ENCODE data around the gene PAPOLA.
"Not testable (repeated sequence)": the region's sequence is repeated elsewhere in the genome, so short reads cannot be mapped to it uniquely, and the experiment has no call there.

Gene PAPOLA

DNA sequence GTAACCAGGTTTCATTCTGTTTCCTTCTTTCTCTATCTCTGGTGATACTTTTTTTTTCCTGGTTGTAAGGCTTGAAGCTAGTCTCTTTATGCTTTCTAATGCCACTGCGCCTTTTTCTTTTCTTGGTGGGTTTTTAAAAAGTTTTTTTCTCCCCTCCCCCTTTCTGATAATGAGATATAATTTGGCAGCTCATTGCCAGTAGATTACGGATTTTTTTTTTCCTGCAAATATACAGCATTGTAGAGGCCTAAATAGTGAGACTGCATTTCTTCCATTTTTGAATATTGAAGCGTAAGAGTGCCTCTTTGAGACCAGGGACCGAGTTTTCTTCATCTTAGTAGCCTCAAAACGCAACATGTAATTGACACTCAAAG is 1.1 kb downstream of the PAPOLA start:
- DNase-seq, result no peak

DNA sequence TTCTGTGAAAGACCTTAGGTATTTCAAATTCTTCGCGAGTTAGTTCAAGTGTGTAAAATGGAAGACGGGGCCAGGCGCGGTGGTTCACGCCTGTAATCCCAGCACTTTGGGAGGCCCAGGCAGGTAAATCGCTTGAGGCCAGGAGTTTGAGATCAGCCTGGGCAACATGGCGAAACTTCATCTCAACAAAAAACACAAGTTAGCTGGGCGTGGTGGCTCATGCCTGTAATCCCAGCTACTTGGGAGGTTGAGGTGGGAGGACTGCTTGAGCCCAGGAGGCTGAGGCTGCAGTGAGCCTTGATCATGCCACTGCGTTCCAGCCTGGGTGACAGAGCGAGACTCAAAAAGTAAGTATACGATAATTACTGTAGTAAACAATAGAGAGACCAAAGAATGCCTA is 2.2 kb downstream of the PAPOLA start:
- DNase-seq, result not testable (repeated sequence)

DNA sequence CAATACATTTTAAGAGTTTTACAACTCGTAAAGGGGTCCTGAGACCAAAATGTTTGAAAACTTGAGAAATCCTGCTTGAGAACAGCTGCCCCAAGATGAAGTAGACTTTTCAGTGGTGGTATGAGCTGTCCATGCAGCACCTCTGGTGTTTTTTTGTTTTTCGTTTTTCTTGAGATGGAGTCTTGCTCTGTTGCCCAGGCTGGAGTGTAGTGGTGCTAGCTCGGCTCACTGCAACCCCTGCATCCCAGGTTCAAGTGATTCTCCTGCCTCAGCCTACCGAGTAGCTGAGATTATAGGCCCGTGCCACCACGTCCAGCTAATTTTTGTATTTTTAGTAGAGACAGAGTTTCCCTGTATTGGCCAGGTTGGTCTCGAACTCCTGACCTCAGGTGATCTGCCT is 5.5 kb downstream of the PAPOLA start:
- DNase-seq, result no peak

DNA sequence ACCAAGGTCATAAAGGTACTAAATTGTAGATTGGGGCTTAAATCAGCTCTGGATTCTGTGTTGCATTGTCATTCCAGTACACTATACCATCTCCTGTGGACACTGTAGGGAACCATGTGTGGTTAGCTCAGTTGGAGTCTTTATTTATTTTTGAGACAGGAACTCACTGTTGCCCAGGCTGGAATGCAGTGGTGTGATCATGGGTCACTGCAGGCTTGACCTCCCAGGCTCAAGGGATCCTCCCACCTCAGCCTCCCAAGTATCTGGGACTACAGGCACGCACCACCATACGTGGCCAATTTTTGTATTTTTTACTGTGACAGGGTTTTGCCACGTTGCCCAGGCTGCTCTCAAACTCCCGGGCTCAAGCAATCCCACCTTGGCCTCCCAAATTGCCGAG is 6.7 kb downstream of the PAPOLA start:
- peak; percentile 25 for DNase-seq

DNA sequence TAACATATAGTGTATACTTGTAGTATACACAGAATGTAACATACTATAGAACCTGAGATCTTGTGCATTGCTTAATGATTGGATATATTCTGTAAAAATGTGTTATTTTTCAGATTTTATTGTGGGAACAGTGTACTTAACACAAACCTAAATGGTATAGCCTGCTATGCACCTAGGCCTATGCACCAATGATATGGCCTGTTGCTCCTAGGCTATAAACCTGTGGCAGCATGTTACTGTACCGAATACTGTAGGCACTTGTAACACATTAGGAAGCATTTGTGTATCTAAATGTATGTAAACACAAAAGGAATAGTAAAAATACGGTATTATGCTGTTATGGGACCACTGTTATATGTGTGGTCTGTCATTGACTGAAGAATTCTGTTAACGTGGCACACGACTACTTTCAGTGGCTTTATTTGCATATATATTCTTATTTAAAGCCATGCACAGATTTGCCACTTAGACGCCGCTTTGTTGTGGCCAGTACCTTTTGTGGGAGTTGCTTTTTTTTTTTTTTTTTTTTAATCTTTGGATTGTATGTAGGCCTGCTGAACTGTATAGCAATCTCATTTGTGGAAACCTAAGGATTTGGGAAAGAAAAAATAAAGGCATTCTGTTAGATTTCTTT is 7.4 kb downstream of the PAPOLA start:
- DNase-seq, result no peak

DNA sequence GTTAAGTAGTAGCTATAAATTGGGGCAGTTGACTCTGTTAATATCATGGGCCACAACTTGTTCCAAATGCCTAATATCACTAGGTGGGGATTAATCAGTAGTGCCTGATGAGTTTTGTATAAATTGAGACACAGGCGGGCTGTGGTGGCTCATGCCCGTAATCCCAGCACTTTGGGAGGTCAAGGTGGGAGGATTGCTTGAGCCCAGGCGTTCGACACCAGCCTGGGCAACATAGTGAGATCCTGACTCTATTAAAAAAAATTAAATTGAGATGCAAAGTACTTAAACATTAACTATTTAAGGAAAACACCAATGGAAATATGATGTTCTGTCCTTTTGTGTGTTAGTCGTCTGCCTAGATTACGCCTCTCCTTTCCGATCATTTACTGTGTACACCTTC is 9.0 kb downstream of the PAPOLA start:
- no peak for DNase-seq

DNA sequence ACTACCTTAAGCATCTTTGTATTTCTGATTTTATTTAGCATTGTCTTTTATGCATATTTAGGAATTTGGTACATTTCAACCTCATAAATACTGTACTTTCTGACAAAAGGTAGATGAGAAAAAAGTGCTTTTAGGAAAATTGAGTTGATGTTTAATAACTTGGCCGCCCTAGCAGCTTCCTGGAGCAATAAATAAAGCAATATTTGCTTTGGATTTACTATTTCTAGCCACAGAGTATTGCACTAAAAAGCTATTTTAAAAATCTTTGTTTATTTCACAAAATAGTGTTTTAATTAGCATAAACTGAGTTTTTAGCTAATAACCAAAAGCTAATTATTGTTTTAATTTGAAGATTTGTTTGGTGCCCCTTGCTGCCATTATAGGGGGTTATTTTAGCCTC is 9.5 kb downstream of the PAPOLA start:
- no peak for DNase-seq

DNA sequence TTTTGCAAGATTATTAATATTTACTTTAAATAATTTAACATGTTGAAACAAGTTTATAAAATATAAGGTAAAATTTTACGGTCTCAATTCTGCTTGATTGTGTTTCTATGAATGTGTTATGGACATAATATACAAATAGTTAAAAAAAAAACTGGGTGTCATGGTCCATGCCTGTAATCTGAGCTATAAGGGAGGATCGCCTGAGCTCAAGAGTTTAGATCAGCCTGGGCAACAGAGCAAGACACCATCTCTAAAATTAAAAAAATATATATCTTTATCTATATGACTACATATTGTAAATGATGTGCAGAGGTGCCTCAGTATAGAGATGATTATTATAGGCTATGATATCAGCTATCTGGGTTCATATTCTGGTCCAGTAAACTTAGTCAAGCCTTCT is 9.9 kb downstream of the PAPOLA start:
- no peak for DNase-seq

DNA sequence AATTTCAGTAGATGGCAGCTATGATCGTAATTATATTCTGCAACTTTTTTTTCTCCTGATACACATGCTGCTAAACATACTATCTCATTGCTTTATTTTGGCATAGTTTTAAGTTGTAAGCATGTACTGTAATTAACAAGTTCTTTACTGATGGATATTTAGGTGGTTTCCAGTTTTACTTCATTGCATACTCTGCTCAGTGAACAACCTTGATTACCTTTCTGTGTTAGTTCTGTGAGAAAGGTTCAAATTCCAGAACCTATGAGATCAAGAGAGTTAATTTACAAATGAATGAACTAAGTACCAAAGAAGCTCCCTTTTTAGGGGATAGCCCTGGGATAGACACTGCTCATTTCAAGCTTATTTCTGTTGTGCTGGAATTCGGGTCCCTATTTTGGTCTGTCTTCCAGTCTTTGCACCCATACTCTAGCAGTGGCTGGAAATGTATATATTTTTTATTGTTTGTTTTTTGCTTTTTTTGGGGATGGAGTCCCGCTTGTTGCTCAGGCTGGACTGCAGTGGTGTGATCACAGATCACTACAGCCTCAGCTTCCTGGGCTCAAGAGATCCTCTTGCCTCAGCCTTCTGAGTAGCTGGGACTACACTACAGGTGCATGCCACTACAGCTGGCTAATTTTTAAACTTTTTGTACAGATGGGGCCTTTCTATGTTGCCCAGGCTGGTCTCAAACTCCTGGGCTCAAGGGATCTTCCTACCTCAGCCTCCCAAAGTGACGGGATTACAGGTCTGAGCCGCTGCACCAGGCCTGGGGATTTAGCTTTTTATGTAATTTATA is 10.6 kb downstream of the PAPOLA start:
- DNase-seq, result no peak

DNA sequence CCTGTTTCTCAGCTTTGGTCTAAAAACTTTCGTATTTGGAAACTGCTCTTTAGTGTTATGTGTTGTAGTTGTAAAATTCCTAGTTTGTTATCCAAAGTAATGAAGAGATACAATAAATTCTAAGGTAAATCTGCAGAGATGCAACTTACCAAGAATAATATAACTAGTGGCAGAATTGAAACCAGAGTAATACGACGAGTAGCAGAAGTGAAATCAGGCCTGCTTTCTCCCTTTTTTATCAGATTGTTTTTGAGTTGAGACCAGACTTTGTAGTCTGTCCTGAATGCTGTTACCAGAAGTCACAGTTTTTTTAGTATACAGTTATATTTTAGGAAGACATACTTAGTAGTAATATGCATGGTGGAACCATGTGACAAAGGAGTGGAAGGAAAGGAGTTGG is 12.5 kb downstream of the PAPOLA start:
- DNase-seq, result no peak

DNA sequence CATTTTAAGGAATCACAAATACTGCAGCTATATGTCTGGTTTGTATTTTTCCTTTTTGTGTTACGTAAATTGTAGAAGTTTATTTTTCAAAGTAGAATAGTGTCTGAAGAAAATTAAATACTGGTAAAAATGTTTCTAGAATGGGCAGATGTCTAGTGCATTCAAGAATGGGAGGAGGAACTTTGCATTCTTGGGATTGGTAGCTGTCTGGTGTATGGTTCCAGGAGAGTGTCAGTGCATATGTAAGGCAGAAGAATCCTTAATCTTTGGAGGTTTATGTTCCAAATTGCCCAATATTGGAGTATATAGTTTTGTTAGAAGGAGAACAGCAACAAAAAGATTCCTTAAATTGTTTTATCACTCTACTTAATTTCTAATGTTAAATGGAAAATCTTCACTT is 13.5 kb downstream of the PAPOLA start:
- no peak for DNase-seq

DNA sequence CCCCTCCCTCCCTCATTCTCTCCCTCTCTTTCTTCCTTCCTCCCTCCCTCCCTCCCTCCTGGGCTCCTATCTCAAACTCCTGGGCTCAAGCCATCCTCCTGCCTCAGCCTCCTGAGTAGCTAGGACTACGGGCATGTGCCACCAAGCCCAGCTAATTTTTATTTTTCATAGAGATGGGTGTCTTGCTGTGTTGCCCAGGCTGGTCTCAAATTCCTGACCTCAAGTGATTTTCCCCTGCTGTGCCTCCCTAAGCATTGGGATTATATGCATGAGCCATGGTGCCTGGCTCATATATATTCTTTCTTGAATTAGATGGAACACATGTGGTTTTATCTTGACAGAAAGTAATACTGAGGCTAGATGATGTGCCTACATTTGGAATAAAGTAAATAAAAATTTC is 14.2 kb downstream of the PAPOLA start:
- DNase-seq, result no peak

DNA sequence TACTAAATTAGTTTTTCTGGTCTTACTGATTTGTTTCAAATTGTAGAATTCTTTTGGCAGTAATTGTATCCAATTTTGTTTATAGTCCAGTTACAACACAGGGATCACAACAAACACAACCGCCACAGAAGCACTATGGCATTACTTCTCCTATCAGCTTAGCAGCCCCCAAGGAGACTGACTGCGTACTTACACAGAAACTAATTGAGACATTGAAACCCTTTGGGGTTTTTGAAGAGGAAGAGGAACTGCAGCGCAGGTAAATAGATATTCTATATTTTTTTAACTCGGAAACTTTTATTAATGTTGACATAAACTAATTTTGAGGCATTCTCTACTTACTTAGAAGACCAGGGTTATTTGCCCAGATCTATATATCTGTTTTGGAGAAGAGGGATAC is 17.8 kb downstream of the PAPOLA start:
- DNase-seq, result no peak

DNA sequence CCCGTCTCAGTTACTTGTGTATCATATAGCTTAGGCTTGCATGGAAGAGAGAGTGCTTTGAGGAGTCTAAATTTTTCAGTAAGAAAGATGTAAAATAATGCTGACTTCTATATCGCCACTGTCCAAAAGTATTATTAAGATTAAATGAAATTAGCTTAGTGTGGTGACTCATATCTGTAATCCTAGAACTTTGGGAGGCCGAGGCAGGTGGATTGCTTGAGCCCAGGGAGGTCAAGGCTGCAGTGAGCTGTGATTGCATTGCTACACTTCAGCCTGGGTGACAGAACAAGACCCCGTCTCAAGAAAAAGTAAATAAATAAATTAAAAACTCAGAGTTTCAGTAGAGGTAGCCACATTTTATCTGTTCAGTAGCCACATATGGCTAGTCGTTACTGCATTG is 23.3 kb downstream of the PAPOLA start:
- DNase-seq, result no peak

DNA sequence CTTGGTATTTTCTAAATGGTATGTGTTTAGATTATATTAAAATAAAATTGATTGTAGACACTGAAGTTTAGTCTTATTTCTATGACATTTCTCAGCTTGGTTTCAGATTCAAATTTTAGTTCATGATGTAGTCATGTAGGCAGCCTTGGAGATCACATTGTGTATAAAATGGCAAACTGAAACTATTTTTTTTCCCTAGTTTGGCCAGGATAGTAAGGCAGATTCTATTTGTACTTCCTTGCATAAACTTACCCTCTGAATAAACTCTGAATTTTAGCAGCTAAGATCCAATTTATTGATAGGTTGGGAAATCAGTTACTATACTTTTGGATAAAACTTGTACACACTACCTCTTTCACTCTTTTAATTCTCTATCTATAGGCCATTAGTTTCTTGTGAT is 30.4 kb downstream of the PAPOLA start:
- DNase-seq, result no peak

DNA sequence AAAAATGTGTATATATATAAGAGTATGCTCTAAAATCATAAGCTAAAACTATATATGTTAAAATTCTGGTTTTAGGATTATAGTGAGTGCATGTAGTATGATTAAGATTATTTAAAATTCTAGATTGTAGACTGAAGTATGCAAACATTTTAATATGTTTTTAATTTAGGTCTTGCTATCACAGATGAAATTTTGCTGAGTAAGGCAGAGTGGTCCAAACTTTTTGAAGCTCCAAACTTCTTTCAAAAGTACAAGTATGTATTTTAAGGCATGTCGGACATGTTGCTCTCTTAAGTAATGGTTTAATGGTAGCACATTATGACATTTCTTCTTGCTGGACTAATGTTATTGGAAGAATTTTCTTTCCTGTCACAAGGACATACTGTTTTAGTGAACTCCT is 34.6 kb downstream of the PAPOLA start:
- no peak for DNase-seq

DNA sequence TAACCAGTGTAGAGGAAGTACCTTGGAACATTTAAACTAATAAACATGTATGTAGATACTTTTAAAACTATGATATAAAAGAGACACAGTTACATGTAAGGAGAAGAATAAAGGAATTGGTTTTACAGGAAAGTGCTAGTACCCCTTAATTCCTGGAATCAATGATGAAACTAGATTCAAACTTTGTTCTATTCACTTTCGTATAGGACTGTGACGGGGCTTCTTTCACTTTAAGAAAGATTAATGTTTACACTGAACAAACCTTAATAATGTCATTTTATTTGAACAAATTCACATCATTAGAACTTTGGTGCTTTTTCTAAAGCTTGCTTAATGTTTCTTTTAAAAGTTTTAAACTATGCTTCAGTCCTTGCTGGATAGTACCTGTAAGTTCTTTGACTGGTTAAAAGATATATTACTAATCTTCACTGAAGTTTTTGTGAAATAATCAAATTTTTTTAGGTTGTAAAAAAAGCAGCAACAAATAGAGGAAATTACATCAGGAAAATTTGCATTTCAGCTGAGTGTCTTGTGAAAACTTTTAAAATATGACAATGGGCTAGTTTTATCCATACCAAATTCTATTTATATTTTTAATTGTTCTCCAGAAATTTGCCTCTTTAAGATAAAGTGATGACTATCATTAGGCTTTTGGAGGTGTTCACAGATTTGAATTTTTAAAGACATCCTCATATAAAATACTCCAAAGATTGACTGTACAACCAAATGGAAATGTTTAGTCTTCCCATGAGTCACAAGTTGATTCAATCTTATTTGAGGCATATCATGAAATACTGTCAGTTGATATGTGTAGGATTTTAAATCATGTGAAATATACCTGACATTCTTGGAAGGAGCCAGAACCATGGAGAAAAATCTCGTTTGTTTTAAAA is 36.2 kb downstream of the PAPOLA start:
- DNase-seq, result peak; percentile 30

DNA sequence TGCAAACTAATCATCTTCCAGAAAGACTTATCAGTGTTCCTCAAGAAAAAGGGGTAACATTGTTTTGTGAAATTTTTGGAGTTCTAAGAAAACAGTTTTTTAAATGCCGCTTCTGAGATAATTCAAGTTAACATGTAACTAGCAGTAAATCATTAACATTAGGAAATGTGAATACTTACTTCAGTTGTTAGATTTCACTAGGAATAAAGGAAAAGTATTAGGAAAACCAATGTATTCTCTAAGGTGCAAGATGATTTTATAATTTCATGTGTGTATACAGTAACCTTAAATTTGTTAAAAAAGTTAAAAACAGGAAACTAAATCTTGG is 36.8 kb downstream of the PAPOLA start:
- no peak for DNase-seq

DNA sequence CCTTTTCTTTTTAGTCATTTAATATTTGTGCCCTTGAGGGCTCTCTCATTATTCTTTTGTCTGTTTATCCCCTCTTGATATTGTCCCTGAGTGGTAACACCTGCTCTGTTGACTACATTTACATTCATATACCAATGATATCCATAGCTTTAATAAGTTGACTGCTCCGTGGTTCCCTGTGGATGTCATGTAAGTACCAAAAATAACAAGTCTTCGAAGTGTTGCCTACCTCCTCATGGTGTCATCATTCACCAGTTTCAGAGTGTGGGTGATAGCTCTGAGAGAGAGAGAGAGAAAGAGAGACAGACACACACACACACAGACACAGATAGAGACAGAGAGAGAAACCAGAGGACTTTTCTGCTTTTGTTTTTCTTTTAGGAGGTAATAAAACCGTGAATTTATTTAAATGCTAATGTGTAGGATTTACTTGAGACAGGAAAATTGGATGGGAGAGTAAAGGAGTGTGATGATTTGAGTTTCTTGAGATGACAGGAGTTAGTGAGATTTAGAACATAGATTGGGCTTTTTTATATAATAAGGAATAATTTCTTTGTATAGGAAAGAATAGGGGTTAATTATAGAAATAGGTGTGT is 52.2 kb downstream of the PAPOLA start:
- no peak for DNase-seq

DNA sequence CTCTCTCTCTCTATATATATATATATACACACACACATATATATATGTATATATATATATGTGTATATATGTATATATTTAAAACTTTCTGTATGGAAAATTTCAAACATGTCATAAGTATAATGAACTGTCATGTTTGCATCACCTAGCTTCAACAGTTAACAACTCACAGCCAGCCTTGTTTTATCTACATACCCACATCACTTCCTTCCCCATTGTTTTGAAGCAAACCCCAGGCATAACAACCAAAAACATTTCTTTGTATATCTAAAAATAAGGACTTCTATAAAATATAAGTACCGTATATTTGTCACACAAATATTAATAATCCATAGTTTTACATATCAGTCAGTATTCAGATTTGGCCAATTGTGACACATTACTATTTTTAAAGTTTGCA is 57.4 kb downstream of the PAPOLA start:
- no peak for DNase-seq

DNA sequence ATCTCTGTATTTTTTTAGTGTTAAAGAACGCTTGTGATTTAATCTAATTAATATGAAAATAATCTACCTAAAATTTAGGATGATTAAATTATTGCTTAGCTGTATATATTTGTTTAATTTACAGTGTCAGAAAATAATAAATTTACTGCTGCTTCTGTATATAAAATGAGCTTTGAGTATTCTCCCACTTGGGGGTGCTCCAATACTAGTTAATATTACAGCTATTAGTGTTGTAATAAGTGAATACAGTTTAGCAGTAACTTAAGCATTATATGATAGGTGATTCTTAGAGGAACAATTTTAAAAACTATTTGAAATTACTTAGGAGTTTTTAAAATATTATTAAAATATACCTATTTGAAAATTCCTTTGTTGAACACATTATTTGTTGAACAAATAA is 62.2 kb downstream of the PAPOLA start:
- no peak for DNase-seq

DNA sequence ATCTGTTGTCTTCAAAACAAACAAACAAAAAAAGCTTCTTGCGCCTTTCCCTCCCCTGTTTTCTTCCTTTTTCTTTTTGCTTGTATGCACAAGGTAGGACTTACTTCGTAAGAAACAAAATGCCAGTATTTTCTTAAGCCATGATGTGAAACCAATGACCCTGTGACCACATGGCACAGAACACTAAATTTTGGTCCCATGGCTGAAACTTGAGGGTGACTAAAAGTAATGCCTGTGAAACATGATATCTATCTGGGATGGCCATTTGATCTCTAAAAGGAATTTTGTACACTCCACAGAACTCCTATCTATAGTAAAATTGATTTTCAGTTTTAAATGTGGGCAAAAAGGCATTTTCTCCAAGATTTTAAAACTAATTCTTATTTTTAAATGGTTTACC is 63.6 kb downstream of the PAPOLA start:
- no peak for DNase-seq

DNA sequence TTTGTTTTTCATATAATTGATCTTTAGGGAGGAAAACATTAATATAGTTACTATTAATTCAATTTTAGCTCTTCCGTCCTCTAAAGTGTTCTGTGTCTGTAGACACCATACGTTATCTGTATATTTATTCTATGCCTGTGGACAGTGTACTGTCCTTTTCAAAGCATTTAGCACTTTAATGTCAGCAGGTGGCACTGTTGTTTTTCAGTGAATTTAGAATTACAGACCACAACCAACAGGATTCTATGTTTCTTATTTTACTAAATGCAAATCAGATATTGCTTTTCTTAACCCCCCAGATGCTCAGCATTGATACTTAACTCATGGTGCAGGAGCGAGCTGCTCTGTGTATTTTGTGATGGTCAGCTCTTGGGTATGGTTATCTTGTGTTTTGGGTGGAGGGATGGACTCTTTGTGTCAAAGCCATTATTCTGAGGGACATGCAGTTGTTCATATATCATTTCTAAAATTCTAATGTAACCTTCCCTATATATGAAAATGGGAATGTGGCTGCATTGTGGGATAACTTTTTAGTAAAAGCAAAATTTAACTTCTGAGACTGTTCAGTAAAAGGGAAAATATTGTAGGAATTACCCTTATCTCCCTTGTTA is 65.2 kb downstream of the PAPOLA start:
- peak; percentile 57 for DNase-seq
